OCI-LY3 (cell line): ENCODE data around the gene HOXC5.

Experiments
- EZH2phosphoT487 ChIP-seq: fragments of 200-600 bp; shearing (Covaris generic); IDR thresholded peaks from 2 replicates; pipeline ENCODE4 v1.6.1; 2018; ENCODE audit warnings: antibody characterized with exemption, mixed run types, low read depth
- TF ChIP-seq, protein P1 (sequence below): fragments of 200-600, 300-600 bp; sonication (generic); IDR thresholded peaks from 2 replicates; pipeline ENCODE4 v1.5.1; 2014; ENCODE audit warnings: antibody characterized with exemption, low read length, low read depth

DNA sequence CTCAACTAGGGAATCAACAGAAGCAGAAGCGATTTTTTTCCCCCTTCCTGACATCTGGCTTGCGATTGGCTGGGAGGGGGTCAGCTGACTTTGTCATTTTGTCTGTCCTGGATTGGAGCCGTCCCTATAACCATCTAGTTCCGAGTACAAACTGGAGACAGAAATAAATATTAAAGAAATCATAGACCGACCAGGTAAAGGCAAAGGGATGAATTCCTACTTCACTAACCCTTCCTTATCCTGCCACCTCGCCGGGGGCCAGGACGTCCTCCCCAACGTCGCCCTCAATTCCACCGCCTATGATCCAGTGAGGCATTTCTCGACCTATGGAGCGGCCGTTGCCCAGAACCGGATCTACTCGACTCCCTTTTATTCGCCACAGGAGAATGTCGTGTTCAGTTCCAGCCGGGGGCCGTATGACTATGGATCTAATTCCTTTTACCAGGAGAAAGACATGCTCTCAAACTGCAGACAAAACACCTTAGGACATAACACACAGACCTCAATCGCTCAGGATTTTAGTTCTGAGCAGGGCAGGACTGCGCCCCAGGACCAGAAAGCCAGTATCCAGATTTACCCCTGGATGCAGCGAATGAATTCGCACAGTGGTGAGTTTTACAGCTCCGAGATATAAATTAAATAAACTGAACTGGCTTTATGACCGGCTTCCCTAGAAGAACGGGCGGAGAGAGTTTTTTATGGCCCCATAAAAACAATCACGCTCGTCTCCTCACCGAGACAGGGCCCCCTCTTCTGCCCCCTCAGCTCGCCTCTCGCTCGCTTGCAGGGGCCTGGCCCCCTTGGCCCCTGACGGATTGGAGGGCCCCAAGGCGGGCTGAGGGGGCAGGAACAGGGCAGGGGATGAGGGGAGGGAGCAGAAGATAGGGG is 4.3 kb upstream of the HOXC5 start, which contains the start of gene HOXC6:
- TF ChIP-seq, protein P1, sequence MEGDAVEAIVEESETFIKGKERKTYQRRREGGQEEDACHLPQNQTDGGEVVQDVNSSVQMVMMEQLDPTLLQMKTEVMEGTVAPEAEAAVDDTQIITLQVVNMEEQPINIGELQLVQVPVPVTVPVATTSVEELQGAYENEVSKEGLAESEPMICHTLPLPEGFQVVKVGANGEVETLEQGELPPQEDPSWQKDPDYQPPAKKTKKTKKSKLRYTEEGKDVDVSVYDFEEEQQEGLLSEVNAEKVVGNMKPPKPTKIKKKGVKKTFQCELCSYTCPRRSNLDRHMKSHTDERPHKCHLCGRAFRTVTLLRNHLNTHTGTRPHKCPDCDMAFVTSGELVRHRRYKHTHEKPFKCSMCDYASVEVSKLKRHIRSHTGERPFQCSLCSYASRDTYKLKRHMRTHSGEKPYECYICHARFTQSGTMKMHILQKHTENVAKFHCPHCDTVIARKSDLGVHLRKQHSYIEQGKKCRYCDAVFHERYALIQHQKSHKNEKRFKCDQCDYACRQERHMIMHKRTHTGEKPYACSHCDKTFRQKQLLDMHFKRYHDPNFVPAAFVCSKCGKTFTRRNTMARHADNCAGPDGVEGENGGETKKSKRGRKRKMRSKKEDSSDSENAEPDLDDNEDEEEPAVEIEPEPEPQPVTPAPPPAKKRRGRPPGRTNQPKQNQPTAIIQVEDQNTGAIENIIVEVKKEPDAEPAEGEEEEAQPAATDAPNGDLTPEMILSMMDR: no peak
- no peak for TF ChIP-seq EZH2phosphoT487
